ENCODE results near the gene ROMO1.

- no peak for TF ChIP-seq CTCF (IDR thresholded peaks at IDR 0.05)
- TF ChIP-seq POLR2A (IDR thresholded peaks at IDR 0.05): no peak
- TF ChIP-seq EP300 (IDR thresholded peaks at IDR 0.05): no peak
- TF ChIP-seq POLR2AphosphoS5 (IDR thresholded peaks at IDR 0.05): no peak
Observed at GRCh38 chr20:35731469-35731788, 32.2 kb downstream of the ROMO1 start.

All from suprapubic skin (tissue), 4 donors.